MM.1S (cell line): ENCODE measurements around the gene MCU.

ENCODE experiments used
- DNase-seq: peaks from one replicate; pipeline ENCODE4 v3.0.0-alpha.2; 2015
- H2AFZ ChIP-seq: fragments of 300-600 bp; sonication (generic); 2 replicates; pipeline ENCODE4 v1.6.0; 2016; ENCODE audit warnings: antibody characterized with exemption, low read length
- H3F3A ChIP-seq: fragments of 300-600 bp; sonication (generic); 2 replicates; pipeline ENCODE4 v1.6.1; 2016; ENCODE audit warnings: mild to moderate bottlenecking, antibody characterized with exemption, low read length, moderate library complexity, mixed read lengths; ENCODE audit not compliant: insufficient read depth
- H3K27ac ChIP-seq: fragments of 300-600 bp; sonication (generic); 2 replicates; pipeline ENCODE4 v1.5.1; 2016; ENCODE audit warnings: mild to moderate bottlenecking, low read length
- H3K27me3 ChIP-seq: fragments of 300-600 bp; sonication (generic); replicated peaks from 2 replicates; pipeline ENCODE4 v1.6.0; 2016; ENCODE audit warnings: low read length; ENCODE audit not compliant: insufficient read depth
- H3K36me3 ChIP-seq: fragments of 300-600 bp; sonication (generic); replicated peaks from 2 replicates; pipeline ENCODE4 v1.6.1; 2016; ENCODE audit warnings: mild to moderate bottlenecking, low read length, mixed read lengths; ENCODE audit not compliant: insufficient read depth
- H3K4me1 ChIP-seq: fragments of 300-600 bp; sonication (generic); 2 replicates; pipeline ENCODE4 v1.6.1; 2016; ENCODE audit warnings: low read length, mixed read lengths
- H3K4me2 ChIP-seq: fragments of 300-600 bp; sonication (generic); 2 replicates; pipeline ENCODE4 v1.6.0; 2016; ENCODE audit warnings: low read depth, low read length
- H3K4me3 ChIP-seq: fragments of 300-600 bp; sonication (generic); 2 replicates; pipeline ENCODE4 v1.5.1; 2016; ENCODE audit warnings: low read length, mixed read lengths
- H3K79me2 ChIP-seq: fragments of 300-600 bp; sonication (generic); 2 replicates; pipeline ENCODE4 v1.6.1; 2016; ENCODE audit warnings: mixed run types, low read length, mixed read lengths
- H3K9ac ChIP-seq: fragments of 300-600 bp; sonication (generic); 2 replicates; pipeline ENCODE4 v1.6.1; 2016; ENCODE audit warnings: low read length, mixed read lengths
- H3K9me2 ChIP-seq: fragments of 300-600 bp; sonication (generic); replicated peaks from 2 replicates; pipeline ENCODE4 v1.6.1; 2016; ENCODE audit warnings: mild to moderate bottlenecking, low read length, mixed read lengths; ENCODE audit not compliant: insufficient read depth
- H3K9me3 ChIP-seq: fragments of 300-600 bp; sonication (generic); replicated peaks from 2 replicates; pipeline ENCODE4 v1.6.1; 2016; ENCODE audit warnings: mild to moderate bottlenecking, low read length, mixed read lengths; ENCODE audit not compliant: insufficient read depth
- H4K20me1 ChIP-seq: fragments of 300-600 bp; sonication (generic); 2 replicates; pipeline ENCODE4 v1.6.1; 2016; ENCODE audit warnings: mild to moderate bottlenecking, low read length, moderate library complexity, mixed read lengths; ENCODE audit not compliant: insufficient read depth
- EZH2 ChIP-seq: fragments of 300-600 bp; sonication (generic); optimal IDR thresholded peaks from 2 replicates; pipeline ENCODE3; 2017; ENCODE audit warnings: low read depth, mild to moderate bottlenecking, antibody characterized with exemption, low read length, mixed read lengths
- EZH2phosphoT487 ChIP-seq: fragments of 300-600 bp; sonication (generic); IDR thresholded peaks from 2 replicates; pipeline ENCODE4 v1.6.1; 2018; ENCODE audit warnings: antibody characterized with exemption, low read length
- TF ChIP-seq, protein P1 (sequence below): fragments of 300-600 bp; sonication (generic); IDR thresholded peaks from 2 replicates; pipeline ENCODE4 v1.5.1; 2016; ENCODE audit warnings: antibody characterized with exemption, low read length, mixed read lengths

Gene MCU

DNA sequence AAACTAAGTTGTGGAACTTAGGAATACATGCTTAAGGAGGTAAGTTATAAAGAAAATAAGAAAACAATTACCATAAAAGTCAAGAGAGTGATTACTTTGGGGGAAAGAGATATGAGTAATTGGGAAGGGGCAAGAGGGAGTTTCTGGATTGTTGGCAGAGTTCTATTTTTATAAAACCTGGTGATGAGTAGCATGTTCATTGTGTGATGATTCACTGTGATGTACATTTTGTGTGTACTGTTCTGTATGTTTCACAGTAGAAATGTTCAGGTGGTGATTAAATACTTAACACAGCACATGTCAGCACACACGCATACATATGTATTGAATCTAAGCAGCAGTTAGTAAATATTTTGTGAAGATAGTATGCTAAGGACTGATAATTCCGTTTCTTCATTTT is 191.9 kb downstream of the MCU start:
- no peaks in the 10 kb centered on the region for H3K36me3 ChIP-seq
- DNase-seq: no peak

DNA sequence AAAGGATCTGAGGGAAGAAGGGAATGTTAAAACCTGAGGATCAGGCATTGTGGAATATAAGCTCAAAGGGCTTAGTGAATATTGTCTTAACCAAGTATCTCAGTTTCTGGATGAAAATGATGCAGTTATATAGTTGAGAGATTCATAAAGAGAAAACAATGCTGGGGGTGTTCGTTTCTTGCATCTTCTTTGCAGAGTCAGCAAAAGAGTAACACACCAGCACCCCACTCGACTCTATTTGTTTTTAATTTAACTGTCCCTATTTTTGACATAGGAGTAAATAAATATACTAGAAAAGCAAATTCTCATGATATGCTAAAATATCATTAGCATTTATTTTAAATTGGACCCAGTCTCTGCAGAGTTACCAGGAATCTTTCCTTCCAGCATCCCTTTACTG is 194.0 kb downstream of the MCU start:
- no peak for DNase-seq
- Histone ChIP-seq H3K4me3 (no peak overlapping the region), H3K4me2 (no peak overlapping the region), H2AFZ (no peak overlapping the region), H3K4me1 (no peaks in the 10 kb centered on the region), H3K79me2 (no peaks in the 10 kb centered on the region), H3K9me2 (no peaks in the 10 kb centered on the region), H3K36me3 (no peaks in the 10 kb centered on the region), H3F3A (no peaks in the 10 kb centered on the region), H3K27me3 (no peaks in the 10 kb centered on the region), H4K20me1 (no peaks in the 10 kb centered on the region), H3K9me3 (no peaks in the 10 kb centered on the region), H3K27ac (no peak overlapping the region), H3K9ac (no peak overlapping the region)
- TF ChIP-seq EZH2phosphoT487 (no peak), EZH2 (no peak)
- TF ChIP-seq, protein P1, sequence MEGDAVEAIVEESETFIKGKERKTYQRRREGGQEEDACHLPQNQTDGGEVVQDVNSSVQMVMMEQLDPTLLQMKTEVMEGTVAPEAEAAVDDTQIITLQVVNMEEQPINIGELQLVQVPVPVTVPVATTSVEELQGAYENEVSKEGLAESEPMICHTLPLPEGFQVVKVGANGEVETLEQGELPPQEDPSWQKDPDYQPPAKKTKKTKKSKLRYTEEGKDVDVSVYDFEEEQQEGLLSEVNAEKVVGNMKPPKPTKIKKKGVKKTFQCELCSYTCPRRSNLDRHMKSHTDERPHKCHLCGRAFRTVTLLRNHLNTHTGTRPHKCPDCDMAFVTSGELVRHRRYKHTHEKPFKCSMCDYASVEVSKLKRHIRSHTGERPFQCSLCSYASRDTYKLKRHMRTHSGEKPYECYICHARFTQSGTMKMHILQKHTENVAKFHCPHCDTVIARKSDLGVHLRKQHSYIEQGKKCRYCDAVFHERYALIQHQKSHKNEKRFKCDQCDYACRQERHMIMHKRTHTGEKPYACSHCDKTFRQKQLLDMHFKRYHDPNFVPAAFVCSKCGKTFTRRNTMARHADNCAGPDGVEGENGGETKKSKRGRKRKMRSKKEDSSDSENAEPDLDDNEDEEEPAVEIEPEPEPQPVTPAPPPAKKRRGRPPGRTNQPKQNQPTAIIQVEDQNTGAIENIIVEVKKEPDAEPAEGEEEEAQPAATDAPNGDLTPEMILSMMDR: no peak

More for the DNA sequence above, 191.9 kb downstream of the MCU start:
- Histone ChIP-seq H3K9me2 (no peaks in the 10 kb centered on the region), H3F3A (no peaks in the 10 kb centered on the region), H3K27me3 (no peaks in the 10 kb centered on the region), H3K9me3 (no peaks in the 10 kb centered on the region), H3K27ac (no peak overlapping the region), H3K9ac (no peak overlapping the region), H3K4me1 (no peaks in the 10 kb centered on the region), H3K4me3 (no peak overlapping the region), H4K20me1 (no peaks in the 10 kb centered on the region), H3K4me2 (no peak overlapping the region), H2AFZ (no peak overlapping the region), H3K79me2 (no peaks in the 10 kb centered on the region)
- TF ChIP-seq, protein P1: no peak
- TF ChIP-seq EZH2phosphoT487 (no peak), EZH2 (no peak)

DNA sequence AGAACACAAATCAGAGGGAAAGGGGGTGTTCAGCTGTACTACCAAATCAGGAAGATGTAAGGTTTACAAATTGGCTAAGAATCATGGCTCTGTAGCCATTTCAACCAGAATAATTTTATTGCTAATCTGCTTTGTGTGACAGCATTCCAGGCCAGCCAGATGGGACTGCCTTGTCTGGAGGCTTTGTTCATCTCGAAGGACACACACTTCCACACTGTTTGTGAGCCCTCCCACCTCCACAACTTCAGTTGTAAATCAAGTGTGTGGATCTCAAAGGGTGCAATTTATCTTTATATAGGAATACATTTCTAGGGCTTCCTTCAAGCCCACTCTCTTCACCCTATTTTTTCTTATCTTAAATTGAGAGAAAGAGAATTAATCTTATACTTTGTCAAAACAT is 194.7 kb downstream of the MCU start:
- no peaks in the 10 kb centered on the region for H3K36me3 ChIP-seq
- no peak for DNase-seq
- no peak overlapping the region for H3K27ac ChIP-seq
- no peaks in the 10 kb centered on the region for H3F3A ChIP-seq
- no peaks in the 10 kb centered on the region for H3K4me1 ChIP-seq
- H3K9ac ChIP-seq: no peak overlapping the region
- H4K20me1 ChIP-seq: no peaks in the 10 kb centered on the region
- H3K9me2 ChIP-seq: no peaks in the 10 kb centered on the region
- H3K4me3 ChIP-seq: no peak overlapping the region
- no peak overlapping the region for H3K4me2 ChIP-seq
- no peaks in the 10 kb centered on the region for H3K9me3 ChIP-seq
- no peak overlapping the region for H2AFZ ChIP-seq
- H3K27me3 ChIP-seq: no peaks in the 10 kb centered on the region
- no peak for TF ChIP-seq EZH2phosphoT487
- TF ChIP-seq EZH2: no peak
- TF ChIP-seq, protein P1: no peak
- no peaks in the 10 kb centered on the region for H3K79me2 ChIP-seq

DNA sequence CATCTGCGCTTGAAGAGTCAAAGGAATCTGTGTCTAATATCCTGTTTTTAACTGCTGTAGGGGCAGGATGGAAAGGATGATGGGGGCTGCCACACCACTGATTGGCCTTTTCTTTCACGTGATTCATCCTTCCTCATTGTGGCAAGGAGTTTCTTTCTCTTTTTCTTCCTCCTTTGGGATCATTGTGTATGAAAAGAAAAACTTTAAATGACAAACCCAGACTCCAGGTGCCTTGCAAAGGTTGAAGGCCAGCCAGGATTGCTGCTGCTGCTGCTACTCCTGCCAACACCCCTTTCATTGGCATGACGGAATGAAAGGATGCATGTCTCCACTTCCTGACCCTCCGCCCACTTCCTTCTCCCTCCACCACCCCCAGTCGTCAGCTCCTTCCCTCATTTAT is 195.1 kb downstream of the MCU start:
- H3K4me1 ChIP-seq: no peaks in the 10 kb centered on the region
- H3K9ac ChIP-seq: no peak overlapping the region
- DNase-seq: no peak
- H3K36me3 ChIP-seq: no peaks in the 10 kb centered on the region
- no peaks in the 10 kb centered on the region for H3K27me3 ChIP-seq
- no peaks in the 10 kb centered on the region for H3K9me3 ChIP-seq
- H3K9me2 ChIP-seq: no peaks in the 10 kb centered on the region
- H3F3A ChIP-seq: no peaks in the 10 kb centered on the region
- no peaks in the 10 kb centered on the region for H4K20me1 ChIP-seq
- H3K4me3 ChIP-seq: no peak overlapping the region
- H3K79me2 ChIP-seq: no peaks in the 10 kb centered on the region
- TF ChIP-seq EZH2phosphoT487 (no peak), EZH2 (no peak)
- TF ChIP-seq, protein P1: no peak
- H2AFZ ChIP-seq: no peak overlapping the region
- no peak overlapping the region for H3K27ac ChIP-seq
- H3K4me2 ChIP-seq: no peak overlapping the region
